Choroid plexus epithelial cell (primary cell): ENCODE data around the gene PDK1.

Source experiments
- DNase-seq: peaks from one replicate; pipeline ENCODE4 v3.0.0-alpha.2; 2010; ENCODE audit warnings: low read depth
- H3K4me3 ChIP-seq: 2 replicates; pipeline ENCODE4 v1.5.1; 2011; ENCODE audit warnings: low read depth, mild to moderate bottlenecking, control low read depth, low read length, moderate library complexity
- CTCF ChIP-seq: conservative IDR thresholded peaks from 2 replicates; pipeline ENCODE4 v1.5.1; 2011; ENCODE audit warnings: low read depth, mild to moderate bottlenecking, control low read depth, inconsistent platforms, low read length, moderate library complexity

Gene PDK1

GRCh38 chr2:172596776-172597175 lies 40.9 kb downstream of the PDK1 start:
- no peak overlapping the region for H3K4me3 ChIP-seq
- no peak for DNase-seq
- no peak for TF ChIP-seq CTCF

GRCh38 chr2:172597176-172597842 lies 41.4 kb downstream of the PDK1 start:
- H3K4me3 ChIP-seq = no peak overlapping the region
- DNase-seq = peak; percentile 29
- no peak for TF ChIP-seq CTCF

DNA sequence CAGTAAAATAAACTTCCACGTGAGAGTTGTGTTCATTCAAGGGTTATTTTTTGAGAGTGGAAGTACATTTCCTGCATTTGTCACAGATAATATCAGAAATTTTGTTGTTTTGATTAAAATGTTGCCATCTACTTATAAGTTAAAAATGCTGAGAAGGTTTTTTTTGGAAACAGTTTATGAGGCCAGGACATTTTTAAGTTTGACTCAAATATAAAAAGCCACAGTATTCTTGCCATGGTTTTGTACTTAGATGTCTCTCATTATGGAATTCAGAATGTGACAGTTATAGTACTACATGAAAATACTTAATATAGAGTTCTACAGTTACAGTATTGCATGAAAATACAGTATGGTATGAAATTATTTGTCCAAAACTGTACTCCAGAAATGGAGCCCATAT lies 44.1 kb downstream of the PDK1 start:
- no peak for TF ChIP-seq CTCF
- DNase-seq = no peak

DNA sequence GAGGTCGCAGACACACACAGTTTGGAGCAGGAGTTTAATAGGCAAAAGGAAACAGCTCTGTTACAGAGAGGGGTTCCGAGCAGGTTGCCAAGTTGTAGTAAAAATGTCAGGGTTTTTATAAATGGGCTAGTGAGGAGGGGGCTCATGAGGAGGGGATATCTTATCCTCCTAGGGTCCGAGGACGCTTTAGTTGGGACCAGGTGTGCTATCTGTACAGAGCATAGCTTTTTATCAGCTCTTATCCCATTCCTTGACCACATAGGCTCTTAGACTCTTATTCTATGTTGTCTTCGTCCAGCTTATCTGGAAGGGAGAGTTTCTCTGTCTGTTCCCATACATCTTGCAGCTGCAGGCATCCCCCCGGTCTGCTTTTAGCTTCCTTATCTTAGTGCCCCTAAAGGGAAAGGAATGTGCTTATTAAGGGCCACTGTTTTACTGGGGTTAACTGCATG lies 44.7 kb downstream of the PDK1 start:
- no peak for TF ChIP-seq CTCF
- DNase-seq = peak; percentile 41
- no peak overlapping the region for H3K4me3 ChIP-seq

More for the DNA sequence above, 44.1 kb downstream of the PDK1 start:
- H3K4me3 ChIP-seq = no peak overlapping the region

GRCh38 chr2:172606285-172606684 lies 50.4 kb downstream of the PDK1 start:
- H3K4me3 ChIP-seq = no peak overlapping the region
- no peak for TF ChIP-seq CTCF
- DNase-seq = no peak

GRCh38 chr2:172607379-172607928 lies 51.6 kb downstream of the PDK1 start:
- TF ChIP-seq CTCF = no peak
- peak; percentile 19 for DNase-seq

DNA sequence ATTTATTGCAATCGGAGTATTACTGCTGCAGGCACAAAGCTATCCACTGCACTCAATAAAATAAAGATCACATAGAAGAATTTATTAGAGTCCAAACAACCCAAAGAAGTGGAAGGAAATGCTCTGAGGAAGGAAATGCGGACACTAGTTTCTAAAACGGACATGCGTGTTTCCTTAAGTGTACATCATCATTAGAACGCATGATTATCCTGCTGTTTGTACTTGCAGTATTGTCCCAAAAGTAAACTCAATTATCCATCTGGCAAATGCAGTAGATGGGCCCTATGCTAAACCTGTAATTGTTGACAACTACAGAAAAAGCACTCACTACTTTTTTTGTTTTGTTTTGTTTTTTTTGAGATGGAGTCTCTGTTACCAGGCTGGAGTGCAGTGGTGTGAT lies 53.6 kb downstream of the PDK1 start:
- H3K4me3 ChIP-seq = no peak overlapping the region
- no peak for TF ChIP-seq CTCF
- no peak for DNase-seq

More at GRCh38 chr2:172607379-172607928, 51.6 kb downstream of the PDK1 start:
- no peak overlapping the region for H3K4me3 ChIP-seq
